GM18505 (cell line): ENCODE results near the gene LIPM.

Experiments
- ATAC-seq: cut with Tn5 transposase; IDR thresholded peaks from one replicate; pipeline ENCODE4 v1.9.1; 2021; ENCODE audit not compliant: unreplicated experiment
- POLR2A ChIP-seq: IDR thresholded peaks from 4 replicates; pipeline ENCODE4 v1.6.1; 2011; ENCODE audit warnings: borderline replicate concordance; ENCODE audit not compliant: insufficient read depth, insufficient read length; ENCODE audit errors: extremely low read depth

The LIPM gene

DNA sequence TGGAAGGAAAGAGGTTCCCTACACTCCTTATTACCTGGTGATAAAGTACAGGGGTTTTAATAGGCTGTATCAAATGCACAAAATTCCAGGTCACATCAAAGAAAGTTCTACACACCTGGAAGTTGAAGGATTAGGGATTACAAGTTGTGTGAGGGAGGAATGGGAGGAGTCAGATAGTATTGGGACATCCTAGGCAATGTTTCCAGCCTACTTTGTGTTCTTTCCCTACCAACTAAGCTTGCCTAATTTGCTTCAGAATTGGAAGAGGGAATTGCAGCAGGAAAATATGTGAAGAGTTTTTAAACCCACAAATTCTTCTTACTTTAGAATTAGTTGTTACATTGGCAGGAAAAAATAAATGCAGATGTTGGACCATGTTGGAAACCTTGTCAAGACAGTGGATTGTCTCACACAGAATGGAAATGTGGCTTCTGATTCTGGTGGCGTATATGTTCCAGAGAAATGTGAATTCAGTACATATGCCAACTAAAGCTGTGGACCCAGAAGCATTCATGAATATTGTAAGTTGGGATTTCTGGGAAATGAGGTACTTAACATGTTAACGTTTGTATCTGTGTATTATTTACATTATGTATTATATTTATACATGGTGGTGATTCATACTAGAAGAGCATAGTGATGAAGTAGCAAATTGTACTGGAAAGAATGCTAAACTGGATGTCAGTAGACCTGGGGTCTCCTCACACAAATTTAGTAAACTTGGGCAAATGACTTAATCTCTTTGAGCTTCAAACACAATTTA, at the start of gene LIPM:
Gene LIPM (plus strand): TSS at position 208 of the 763 bp plus-strand sequence. CDS start 167 bp downstream, at position 375.
- no peak for ATAC-seq
- no peak for TF ChIP-seq POLR2A

DNA sequence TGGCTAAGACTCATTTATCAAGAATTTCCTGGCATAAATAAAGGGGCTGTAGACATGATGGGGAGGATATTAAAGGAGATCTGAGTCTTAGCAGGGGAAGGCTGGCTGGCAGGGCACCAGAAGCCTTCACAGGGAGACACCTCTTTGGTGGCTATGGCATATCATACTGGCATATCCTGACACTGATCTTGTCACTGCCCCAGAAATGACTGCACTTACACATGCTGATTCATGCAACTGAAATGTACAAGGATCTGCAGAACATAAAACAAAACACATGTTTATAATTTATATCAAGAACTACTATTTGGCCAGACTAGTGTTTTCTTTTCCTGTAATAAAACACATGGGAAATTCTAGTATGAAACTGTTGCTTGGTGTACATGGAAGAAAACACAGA, 48.2 kb upstream of the LIPM start:
- TF ChIP-seq POLR2A = no peak
- no peak for ATAC-seq

- no peak for TF ChIP-seq POLR2A
- no peak for ATAC-seq
Measured at GRCh38 chr10:88755753-88756152, 46.8 kb upstream of the LIPM start.

- ATAC-seq = no peak
Measured at GRCh38 chr10:88756660-88757059, 45.9 kb upstream of the LIPM start.

GRCh38 chr10:88759366-88760101, 43.0 kb upstream of the LIPM start, which contains the start of gene LIPN:
LIPN (plus strand) TSS chr10:88760020; CDS start chr10:88761406, 1,386 bp downstream.
- no peak for ATAC-seq
- TF ChIP-seq POLR2A = no peak

More at GRCh38 chr10:88756660-88757059, 45.9 kb upstream of the LIPM start:
- TF ChIP-seq POLR2A = no peak

DNA sequence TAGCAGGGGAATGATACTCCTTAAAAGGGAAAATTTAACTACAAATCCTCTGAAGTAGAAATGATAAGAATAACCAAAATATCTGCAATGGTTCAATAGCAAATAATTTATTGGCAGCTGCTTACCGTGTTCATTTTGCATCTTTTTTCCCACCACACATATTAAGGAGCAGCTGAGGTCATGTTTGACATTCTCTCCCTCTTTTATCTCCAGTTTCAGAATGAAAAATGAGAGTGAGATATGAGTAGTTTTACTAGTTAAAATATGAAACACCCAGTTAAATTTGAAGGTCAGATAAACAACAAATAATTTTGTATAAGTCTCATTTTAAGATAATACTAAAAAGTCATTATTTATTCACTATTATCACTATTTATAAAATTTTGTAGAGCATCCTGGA, 39.6 kb upstream of the LIPM start:
- no peak for TF ChIP-seq POLR2A
- no peak for ATAC-seq

- no peak for ATAC-seq
- TF ChIP-seq POLR2A = no peak
Measured at GRCh38 chr10:88763441-88763840, 39.1 kb upstream of the LIPM start.

DNA sequence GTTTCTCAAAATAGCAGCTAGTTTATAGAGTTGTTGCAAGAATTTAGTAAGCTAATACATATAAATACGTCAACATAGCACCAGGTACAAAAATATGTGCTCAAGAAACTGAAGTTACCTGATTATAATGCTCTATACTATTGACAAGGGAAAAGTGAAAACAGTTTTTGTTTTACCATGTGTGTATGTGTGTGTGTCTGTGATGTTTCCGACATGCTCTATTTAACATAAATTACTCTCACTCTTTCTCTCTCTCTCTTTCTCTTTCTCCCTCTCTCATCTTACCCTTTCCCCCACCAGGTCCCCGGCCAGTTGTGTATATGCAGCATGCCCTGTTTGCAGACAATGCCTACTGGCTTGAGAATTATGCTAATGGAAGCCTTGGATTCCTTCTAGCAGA, 38.4 kb upstream of the LIPM start:
- no peak for TF ChIP-seq POLR2A
- ATAC-seq = no peak

GRCh38 chr10:88765816-88766215, 36.7 kb upstream of the LIPM start:
- no peak for ATAC-seq
- TF ChIP-seq POLR2A = no peak

- TF ChIP-seq POLR2A = no peak
Measured at GRCh38 chr10:88769384-88769783, 33.1 kb upstream of the LIPM start.

GRCh38 chr10:88781206-88781605, 21.3 kb upstream of the LIPM start:
- no peak for TF ChIP-seq POLR2A

More at GRCh38 chr10:88769384-88769783, 33.1 kb upstream of the LIPM start:
- no peak for ATAC-seq

DNA sequence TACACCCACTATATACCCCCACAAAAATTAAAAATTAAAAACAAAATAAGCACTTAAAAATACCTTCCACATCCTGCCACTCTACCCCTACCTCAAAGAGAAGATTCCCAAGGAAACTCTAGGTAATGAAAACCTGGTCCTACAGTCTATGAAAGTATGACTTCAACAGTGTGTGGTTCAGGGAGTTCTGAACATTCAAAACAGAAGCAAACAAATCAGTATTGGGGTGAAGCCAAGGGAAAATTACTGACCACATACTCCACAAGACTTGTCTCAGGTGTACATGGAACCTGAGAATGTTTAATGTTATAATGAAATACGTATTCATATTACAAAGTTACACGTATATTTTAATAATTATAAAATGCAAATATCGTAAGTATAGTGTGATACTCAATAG, 20.3 kb upstream of the LIPM start:
- TF ChIP-seq POLR2A = no peak
- no peak for ATAC-seq

More at GRCh38 chr10:88781206-88781605, 21.3 kb upstream of the LIPM start:
- no peak for ATAC-seq

GRCh38 chr10:88783724-88784123, 18.8 kb upstream of the LIPM start:
- no peak for TF ChIP-seq POLR2A
- no peak for ATAC-seq

DNA sequence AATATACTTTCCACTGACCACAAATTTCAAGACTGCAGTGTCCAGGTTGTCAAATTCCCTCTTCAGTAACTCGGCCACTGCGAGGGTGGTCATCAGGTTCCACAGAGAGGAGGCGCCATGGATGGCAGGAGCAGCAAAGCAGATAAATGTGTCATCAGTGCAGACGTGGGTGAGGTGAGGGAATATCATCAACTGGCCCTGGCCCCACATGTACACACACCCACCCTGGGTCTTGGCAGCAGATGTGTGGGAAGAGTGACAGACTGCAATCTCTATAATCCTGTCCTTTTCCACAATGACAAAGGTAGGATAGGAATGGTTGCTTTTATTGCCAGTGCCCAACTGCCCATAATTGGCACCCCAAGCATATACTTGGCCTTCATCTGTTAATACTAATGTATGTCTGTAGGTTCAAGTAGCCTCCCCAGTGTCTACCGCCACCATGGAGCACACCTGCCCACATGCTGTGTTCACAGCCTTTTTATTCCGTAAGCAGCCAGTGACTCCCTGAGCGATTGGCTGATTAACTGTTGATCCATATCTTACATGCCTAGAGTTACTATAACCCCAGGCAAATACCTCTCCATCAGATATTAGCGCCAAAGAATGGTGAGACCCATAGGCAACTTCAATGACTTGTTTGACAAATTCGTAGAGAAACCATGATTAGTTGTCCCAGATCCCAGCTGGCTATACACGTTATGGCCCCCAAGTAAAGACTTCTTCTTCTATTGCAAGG, 16.3 kb upstream of the LIPM start:
- no peak for ATAC-seq
- no peak for TF ChIP-seq POLR2A

DNA sequence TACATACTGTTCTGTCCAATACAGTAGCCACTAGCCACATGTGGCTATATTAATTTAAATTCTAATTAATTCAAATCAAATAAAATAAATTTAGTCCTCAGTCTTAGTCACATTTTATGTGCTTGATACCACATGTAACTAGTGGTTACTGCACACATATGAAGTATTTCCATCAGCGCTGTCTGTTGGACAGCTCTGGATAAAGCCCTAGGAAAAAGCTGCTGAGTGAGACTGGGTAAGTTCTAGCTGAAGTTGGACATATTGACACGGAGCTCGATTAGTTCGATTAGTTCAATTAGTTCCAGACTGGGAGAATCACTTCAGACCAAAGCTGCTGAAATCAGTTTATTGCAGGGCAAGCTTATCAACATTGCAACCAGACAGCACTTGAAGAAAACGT, 15.1 kb upstream of the LIPM start:
- ATAC-seq = no peak
- no peak for TF ChIP-seq POLR2A
